Sigmoid colon (tissue), 4 donors: ENCODE data around the gene LMBR1.

Experiments used
- POLR2AphosphoS5 ChIP-seq, 4 donors: sonication (generic); formaldehyde crosslinking; IDR thresholded peaks; one replicate each; pipeline ENCODE4 v1.6.1; 2017; ENCODE audit warnings: antibody characterized with exemption in 4 of 4
- TF ChIP-seq, protein P1 (sequence below), 4 experiments: fragments of 450-650 bp in 3 of 4; fragments of 200-600 bp in 1 of 4; IDR thresholded peaks; one replicate each; pipeline ENCODE4 v1.5.1; 2016 to 2019; ENCODE audit warnings: antibody characterized with exemption in 4 of 4, mild to moderate bottlenecking in 3 of 4, moderate library complexity in 2 of 4

DNA sequence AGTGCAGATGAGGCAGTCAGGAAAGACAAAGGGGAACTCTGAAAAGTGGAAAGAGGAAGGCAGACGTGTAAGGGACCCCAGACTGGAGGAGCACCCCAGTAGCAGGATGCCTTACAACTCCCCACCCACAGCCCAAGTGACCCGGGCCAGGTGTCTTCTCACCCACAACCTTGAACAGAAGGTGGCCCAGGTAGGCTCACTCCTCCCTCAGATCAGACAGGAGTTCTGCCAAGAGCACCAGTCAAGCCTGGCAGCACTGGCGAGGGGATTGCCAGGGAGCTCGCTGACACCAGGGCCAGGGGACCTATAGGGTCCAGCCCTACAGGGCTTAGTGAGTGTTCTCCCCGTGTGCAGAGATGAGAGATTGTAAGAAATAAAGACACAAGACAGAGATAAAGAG lies 27.1 kb upstream of the LMBR1 start:
- no peak for TF ChIP-seq POLR2AphosphoS5 (IDR thresholded peaks at IDR 0.05)
- TF ChIP-seq, protein P1, sequence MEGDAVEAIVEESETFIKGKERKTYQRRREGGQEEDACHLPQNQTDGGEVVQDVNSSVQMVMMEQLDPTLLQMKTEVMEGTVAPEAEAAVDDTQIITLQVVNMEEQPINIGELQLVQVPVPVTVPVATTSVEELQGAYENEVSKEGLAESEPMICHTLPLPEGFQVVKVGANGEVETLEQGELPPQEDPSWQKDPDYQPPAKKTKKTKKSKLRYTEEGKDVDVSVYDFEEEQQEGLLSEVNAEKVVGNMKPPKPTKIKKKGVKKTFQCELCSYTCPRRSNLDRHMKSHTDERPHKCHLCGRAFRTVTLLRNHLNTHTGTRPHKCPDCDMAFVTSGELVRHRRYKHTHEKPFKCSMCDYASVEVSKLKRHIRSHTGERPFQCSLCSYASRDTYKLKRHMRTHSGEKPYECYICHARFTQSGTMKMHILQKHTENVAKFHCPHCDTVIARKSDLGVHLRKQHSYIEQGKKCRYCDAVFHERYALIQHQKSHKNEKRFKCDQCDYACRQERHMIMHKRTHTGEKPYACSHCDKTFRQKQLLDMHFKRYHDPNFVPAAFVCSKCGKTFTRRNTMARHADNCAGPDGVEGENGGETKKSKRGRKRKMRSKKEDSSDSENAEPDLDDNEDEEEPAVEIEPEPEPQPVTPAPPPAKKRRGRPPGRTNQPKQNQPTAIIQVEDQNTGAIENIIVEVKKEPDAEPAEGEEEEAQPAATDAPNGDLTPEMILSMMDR (IDR thresholded peaks at IDR 0.05): no peak
